ENCODE data around the gene CDK17.
"Not testable (repeated sequence)": the region's sequence is repeated elsewhere in the genome, so short reads cannot be mapped to it uniquely, and the experiment has no call there.

Gene CDK17

DNA sequence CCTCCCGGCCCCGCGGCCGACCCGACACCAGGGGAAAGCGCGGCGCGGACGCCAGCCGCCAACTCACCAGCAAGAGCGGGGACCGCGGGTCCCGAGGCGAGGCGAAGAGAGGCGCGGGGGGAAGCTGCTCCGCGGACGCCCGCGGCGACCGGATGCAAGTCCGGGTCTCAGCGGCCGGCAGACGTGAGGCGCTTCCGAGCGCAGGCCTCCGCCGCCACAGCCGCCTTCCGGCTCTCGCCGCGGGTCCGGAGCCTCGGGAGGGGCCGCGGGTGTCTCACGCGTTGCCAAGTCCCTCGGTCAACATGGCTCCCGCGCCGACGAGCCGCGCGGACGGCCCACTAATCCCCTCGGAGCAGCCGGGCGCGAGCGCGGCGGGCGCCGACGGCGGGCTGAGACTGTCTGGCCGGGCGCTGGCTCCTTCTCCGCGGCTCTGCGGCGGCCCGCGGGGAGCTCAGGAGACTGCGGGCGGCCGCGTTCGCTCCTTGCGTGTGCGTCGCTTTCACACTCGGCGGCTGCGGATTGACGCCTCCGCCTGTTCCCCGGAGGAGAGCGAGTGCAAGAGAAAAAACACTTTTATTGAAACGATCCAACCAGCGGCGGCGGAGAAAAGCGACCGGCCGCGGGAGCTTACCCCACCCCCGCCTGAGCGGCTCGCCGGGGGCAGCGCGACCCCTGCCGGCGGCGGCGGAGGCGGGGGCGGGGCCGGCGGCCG, at the start of gene CDK17:
CDK17 (minus strand) TSS at position 521 of the 712 bp plus-strand sequence. CDS start 65,603 bp downstream, outside the sequence.
- peak; percentile 77 to 80 for DNase-seq (ENCODE audit: low read depth in 2 of 2)

DNA sequence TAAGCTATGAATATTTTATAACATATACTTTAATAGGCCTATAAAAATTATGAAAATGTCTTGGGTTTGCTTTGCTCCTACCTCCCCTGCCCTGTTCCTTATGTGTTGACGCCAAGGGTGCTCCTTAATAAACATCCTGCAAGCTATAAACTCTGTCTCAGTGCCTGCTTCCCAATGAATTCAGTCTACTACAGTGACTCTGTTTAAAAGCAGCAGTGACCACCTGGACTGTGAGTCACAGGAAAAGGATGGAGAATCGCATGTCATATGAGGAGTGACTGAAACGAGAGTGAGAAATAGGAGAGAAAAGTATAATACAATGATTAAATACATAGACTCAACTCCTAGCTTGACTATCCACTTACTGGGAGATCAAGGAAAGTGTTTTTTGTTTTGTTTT, 48.1 kb upstream of the CDK17 start:
- no peak for DNase-seq (ENCODE audit: low read depth in 2 of 2)

DNA sequence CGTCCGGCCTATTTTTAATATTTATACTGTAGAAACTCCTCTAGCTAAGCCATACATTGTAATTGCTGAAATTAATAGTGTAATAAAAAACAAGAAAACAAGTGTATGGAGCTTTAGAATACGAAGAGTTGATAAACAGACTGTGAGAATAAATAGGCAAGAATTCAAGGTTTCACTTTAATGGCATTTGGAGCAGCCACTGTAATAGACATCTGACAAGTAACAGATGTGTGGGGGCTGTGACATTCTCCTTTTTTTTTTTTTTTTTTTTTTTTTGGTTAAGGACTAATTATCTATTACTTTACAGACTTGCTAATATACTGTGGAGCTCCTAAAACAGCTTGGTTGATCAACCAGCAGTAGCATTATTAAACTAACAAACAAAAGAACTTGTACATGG, 47.0 kb upstream of the CDK17 start:
- no peak for DNase-seq (ENCODE audit: low read depth in 2 of 2)

- peak; percentile 66 to 67 for DNase-seq (ENCODE audit: low read depth in 2 of 2)
Observed at GRCh38 chr12:96445691-96446583, 45.7 kb upstream of the CDK17 start.

- DNase-seq (ENCODE audit: low read depth in 2 of 2) = no peak
Observed at GRCh38 chr12:96444399-96444798, 44.2 kb upstream of the CDK17 start.

- no peak for DNase-seq (ENCODE audit: low read depth in 2 of 2)
Observed at GRCh38 chr12:96442906-96443305, 42.7 kb upstream of the CDK17 start.

DNA sequence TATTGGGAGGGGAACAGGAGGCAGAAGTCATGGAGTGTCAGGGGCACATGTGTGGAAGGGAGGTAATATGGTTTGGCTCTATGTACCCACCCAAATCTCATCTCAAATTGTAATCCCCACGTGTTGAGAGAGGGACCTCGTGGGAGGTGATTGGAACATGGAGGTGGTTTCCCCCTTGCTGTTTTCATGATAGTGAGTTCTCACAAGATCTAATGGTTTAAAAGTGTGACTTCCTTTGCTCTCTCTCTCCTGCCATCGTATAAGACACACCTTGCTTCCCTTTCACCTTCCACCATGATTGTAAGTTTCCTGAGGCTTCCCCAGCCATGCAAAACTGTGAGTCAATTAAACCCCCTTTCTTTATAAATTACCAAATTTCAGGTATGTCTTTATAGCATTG, 41.6 kb upstream of the CDK17 start:
- DNase-seq (ENCODE audit: low read depth in 2 of 2) = no peak

DNA sequence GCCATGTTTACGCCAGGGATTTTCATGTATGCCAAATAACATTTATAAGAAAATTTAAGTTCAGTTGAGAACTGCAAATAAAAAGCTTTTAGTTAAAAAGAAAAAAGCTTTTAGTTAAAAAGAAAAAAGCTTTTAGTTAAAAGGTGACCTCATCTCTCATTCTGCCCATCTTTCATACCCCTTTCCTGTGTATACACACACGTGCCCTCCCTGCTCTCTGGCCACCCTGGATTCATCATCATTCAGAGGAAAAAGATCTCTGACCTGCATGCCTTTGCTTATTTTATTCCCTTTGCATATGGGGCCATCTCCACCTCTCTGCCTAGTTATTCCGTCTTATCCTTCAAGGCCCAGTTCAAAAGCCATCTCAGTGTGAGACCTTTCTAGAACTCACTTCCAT, 38.1 kb upstream of the CDK17 start:
- DNase-seq (ENCODE audit: low read depth in 2 of 2) = no peak

GRCh38 chr12:96437171-96437445, 36.9 kb upstream of the CDK17 start:
- no peak for DNase-seq (ENCODE audit: low read depth in 2 of 2)

DNA sequence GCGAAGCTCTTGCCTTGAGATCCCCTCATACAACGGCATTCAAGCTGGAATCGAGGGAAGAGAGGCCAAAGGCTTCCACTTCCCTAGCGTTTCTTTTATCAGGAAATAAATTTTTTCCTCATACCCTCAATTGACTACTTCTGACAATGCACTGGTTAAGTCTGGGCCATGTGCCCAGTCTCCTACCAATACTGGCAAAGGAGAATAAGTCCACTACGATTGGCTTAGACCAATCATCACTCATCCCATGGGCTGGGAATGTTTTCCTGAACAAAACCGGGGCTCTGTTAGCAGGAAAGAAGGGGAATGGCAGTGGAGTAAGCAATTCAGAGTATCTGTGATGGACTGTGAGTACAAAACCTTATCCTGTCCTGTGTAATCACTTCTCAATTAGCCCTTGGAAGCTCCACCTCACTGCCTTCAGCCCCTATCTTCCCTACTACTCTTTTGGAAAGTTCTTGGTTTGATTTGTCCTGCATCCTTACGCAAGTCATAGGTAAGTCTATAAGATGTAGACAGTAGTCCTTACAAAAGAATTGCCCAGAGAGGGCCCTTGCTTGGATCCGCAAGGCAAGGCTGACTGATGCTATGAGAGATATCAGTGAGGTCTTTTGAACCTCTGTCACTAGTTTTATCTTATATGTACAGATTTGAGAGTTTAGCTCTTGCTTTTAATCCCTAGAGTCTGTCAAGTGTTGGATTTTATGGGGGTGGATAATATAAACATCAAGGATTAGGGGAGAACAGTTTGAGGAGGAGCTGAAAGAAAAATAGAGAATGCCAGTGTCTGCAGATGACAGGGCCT, 36.3 kb upstream of the CDK17 start:
- no peak for DNase-seq (ENCODE audit: low read depth in 2 of 2)

- DNase-seq (ENCODE audit: low read depth in 2 of 2) = peak; percentile 78 to 81
Observed at GRCh38 chr12:96434107-96434506, 33.9 kb upstream of the CDK17 start.

- DNase-seq (ENCODE audit: low read depth in 2 of 2) = not testable (repeated sequence)
Observed at GRCh38 chr12:96432496-96433321, 32.5 kb upstream of the CDK17 start.

DNA sequence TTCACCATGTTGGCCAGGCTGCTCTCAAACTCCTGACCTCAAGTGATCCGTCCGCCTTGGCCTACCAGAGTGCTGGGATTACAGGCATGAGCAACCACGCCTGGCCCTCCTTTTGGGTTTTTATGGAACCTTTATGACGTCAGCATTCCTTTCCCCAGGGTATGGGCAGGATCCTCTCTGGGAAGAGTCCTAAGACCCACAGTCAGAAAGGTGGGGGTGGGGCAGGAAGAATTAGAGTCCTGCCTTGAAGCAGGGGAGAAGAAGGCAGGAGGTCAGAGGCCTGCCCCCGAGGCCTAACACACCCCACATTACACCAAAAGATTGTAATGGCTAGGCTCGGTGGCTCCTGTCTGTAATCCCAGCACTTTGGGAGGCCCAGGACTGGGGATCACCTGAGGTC, 30.8 kb upstream of the CDK17 start:
- no peak for DNase-seq (ENCODE audit: low read depth in 2 of 2)

DNA sequence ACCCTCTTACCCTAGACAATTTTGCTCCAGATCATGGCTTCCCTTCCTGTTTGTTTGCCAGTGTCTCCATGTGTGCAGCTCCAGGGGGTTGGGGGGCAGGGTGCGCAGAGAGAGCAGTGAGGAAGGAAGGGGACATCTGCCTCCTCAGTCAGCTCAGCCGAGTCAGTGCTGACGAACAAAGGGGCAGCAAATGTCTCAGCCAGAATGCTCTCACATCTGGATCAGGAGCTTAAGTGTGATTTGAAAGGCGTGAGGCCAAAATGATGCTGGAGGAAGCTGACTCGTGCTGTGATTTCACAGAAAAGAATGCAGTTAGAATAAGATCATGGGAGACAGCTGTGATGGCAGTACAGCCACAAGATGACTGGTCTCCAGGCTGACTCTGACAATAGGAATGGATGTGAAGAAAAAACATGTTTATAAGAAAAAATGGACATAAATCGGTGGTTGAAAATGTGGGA, 27.1 kb upstream of the CDK17 start:
- DNase-seq (ENCODE audit: low read depth in 2 of 2) = peak; percentile 100

GRCh38 chr12:96425951-96426350, 25.7 kb upstream of the CDK17 start:
- peak in 1 of 2 experiments; percentile 52 for DNase-seq (ENCODE audit: low read depth in 2 of 2)

DNA sequence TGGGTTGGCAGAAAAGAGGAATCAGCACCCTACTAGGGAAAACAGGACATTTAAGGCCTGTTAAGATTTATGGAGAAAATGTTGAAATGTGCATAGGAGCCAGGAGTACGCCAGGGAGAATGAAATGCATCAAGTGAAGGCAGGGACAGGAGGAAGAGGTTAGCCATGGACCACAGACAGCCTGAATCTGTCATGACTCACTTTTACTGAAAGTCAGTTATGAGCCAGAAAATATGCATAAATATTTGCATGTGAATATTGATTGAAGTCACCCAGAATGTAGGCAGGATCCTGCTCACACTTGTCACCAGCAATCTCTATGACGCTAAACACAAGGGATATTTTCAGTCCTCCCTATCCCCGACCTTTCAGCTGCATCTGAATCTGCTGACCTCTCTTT, 25.1 kb upstream of the CDK17 start:
- peak; percentile 98 for DNase-seq (ENCODE audit: low read depth in 2 of 2)

- no peak for DNase-seq (ENCODE audit: low read depth in 2 of 2)
Observed at GRCh38 chr12:96424601-96425000, 24.4 kb upstream of the CDK17 start.

DNA sequence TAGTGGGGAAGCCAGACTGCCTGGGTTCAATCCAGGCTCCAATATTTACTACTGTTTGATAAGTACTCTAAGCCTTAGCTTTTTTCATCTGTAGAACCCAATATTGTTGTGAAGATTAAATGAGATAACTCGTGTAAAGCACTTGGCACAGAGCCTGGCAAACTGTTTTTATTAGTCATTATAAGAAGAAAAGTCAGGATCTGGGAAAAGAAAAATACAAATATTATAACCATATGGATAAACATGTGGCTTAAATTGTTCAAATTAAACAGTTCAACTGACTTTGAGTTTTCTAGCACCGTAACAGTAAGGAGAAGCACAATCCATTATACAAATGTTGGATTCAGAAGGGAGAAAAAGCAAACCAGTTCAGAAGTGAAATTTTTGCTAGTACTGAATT, 22.0 kb upstream of the CDK17 start:
- DNase-seq (ENCODE audit: low read depth in 2 of 2) = peak; percentile 81 to 85

DNA sequence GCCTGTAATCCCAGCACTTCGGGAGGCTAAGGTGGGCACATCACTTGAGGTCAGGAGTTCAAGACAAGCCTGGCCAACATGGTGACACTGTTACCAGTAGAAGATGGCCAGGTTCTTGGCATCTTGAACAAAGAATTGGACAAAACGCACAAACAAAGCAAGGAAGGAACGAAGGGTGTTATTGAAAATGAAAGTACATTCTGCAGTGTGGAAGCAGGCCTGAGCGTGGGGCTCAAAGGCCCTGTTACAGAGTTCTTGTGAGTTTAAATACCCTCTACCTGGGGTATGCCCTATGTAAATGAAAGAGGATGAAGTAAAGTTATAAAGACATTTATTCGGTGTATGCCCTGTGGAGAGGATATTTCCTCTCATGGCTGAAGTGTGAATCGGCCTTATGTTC, 20.8 kb upstream of the CDK17 start:
- no peak for DNase-seq (ENCODE audit: low read depth in 2 of 2)

DNA sequence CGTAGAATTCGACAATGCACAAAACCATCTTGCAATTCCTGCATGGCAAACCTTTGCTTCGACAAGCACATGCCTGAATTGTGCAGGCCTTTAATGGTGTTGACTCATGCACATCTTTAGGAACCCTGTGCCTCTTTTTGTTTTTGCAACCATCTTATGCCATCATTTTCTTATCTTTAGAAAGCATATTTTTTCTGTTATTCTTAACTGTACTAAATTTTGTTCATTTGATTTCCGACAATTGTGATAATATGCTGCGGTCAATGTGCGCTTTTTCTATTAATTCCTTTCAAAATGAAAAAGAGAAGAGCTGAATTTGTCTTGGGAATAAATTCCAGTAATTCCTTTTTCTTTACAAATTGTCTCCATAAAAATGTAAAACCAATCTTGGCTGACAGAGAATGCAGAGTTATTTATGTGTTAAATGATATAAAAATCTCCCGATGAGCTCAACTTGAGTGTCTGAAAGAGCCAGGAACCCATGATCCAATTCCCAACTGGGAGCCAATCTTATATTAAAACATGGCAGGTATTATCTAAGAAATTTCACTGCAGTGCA, 20.1 kb upstream of the CDK17 start:
- peak; percentile 48 to 57 for DNase-seq (ENCODE audit: low read depth in 2 of 2)
